ENCODE data around the gene TPPP. TPM values are rescaled to one million over a fixed set of nuclear protein-coding genes. Genes with fewer than 3 reads are reported as not detected.

Gene TPPP
- total RNA-seq, 1 donor from 2014 or later: 21.6 TPM

DNA sequence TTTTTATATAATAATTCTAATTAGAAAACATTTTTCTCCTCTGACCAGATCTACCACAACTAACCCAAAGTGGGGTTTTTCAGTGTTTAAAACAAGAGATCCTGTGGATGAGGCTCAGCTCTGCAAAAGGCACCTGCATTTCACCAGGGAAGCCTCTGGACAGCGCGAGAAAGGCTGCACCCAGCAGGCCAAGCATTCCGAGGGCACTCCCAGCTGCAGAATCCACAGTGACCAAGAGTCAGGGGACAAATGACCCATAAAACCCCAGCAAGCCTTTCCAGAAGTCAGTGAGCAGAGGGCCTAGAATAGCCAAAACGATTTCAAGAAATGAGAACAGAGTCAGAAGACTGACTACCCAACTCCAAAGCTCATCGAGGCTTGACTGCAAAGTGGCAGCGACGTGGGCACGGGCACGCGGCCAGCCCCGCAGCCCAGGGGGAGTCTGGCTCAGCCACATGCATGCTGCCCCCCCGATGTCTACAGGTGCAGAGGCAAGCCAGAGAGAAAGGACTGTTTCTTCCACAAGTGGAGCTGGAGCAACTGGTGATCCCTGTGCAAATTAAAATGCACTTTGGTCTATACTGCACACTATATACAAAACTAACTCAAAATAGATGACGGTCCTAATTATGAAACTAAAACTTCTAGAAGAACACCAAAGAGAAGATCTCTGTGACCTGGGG, 26.2 kb downstream of the TPPP start:
- Histone ChIP-seq H3K4me1 (peaks cover 11% of the 10 kb centered on the region), H3K9me3 (replicated peaks) (no peaks in the 10 kb centered on the region), H3K4me3 (no peak overlapping the region), H3K36me3 (peaks cover 31% of the 10 kb centered on the region), H3K27ac (replicated peaks) (no peak overlapping the region), H3K27me3 (ENCODE audit: low read depth) (no peaks in the 10 kb centered on the region)
- intact Hi-C loops (cut with micrococcal nuclease): no loop called here
- TF ChIP-seq, protein P1, sequence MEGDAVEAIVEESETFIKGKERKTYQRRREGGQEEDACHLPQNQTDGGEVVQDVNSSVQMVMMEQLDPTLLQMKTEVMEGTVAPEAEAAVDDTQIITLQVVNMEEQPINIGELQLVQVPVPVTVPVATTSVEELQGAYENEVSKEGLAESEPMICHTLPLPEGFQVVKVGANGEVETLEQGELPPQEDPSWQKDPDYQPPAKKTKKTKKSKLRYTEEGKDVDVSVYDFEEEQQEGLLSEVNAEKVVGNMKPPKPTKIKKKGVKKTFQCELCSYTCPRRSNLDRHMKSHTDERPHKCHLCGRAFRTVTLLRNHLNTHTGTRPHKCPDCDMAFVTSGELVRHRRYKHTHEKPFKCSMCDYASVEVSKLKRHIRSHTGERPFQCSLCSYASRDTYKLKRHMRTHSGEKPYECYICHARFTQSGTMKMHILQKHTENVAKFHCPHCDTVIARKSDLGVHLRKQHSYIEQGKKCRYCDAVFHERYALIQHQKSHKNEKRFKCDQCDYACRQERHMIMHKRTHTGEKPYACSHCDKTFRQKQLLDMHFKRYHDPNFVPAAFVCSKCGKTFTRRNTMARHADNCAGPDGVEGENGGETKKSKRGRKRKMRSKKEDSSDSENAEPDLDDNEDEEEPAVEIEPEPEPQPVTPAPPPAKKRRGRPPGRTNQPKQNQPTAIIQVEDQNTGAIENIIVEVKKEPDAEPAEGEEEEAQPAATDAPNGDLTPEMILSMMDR (IDR thresholded peaks at IDR 0.05; ENCODE audit: borderline replicate concordance): no peak
- DNase-seq: no peak

DNA sequence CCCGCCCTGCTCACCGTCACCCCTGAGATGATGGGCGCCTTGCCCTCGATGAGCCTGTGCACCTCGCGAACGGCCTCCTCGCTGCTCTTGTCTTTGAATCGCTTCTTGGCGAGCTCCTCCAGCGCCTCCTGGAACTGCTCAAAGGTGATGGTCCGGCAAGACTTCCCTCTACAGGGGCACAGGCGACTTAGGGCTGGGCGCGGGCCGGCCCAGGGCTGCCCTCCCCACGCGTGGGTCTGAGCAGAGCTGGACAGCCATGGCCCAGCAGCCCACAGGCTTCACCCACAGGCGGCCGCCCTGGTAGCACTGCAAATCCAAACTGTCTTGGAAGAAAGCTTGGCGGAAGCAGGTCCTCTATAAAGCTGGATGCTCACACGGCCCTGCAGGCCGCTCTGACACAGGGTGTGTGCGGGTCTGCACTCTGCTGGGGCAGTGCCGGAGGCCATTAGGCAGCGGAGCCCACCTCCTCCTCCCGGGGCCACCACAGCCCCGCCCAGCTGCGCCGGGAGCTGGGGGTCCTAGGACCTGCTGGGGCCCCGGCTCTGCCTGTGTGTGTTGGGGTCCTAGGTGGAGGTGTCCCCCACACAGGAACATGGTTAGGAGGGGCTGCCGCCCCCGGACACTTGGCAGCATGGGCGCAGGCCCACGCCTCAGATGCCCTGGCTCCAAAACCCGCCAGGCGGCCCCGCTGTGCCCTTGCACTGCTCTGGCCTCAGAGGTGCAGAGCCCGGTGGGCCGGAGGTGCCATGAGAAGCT, 27.0 kb downstream of the TPPP start:
- Histone ChIP-seq H3K27me3 (ENCODE audit: low read depth) (no peaks in the 10 kb centered on the region), H3K36me3 (peaks cover 39% of the 10 kb centered on the region), H3K4me3 (no peak overlapping the region), H3K27ac (replicated peaks) (no peak overlapping the region), H3K9me3 (replicated peaks) (no peaks in the 10 kb centered on the region), H3K4me1 (peaks cover 3% of the 10 kb centered on the region)
- TF ChIP-seq, protein P1 (IDR thresholded peaks at IDR 0.05; ENCODE audit: borderline replicate concordance): no peak
- intact Hi-C loops (cut with micrococcal nuclease): no loop called here
- no peak for DNase-seq

DNA sequence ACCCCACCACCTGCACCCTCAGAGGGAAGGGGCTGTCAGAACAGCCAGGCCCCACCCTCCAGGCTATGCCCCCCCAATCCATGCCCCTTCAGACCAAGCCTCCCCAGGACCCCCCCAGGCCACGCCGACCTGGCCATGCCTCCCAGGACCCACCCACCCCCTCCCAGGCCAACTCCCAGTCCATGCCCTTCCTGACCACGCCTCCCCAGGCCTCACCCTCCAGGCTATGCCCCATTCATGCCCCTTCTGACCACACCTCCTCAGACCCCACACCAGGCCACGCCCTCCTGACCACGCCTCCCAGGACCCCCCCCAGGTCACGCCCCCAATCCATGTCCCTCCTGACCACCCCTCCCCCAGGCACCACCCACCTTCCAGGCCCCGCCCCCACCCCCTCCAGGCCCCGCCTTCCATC, 27.6 kb downstream of the TPPP start:
- H3K36me3 ChIP-seq: peaks cover 41% of the 10 kb centered on the region
- DNase-seq: no peak

DNA sequence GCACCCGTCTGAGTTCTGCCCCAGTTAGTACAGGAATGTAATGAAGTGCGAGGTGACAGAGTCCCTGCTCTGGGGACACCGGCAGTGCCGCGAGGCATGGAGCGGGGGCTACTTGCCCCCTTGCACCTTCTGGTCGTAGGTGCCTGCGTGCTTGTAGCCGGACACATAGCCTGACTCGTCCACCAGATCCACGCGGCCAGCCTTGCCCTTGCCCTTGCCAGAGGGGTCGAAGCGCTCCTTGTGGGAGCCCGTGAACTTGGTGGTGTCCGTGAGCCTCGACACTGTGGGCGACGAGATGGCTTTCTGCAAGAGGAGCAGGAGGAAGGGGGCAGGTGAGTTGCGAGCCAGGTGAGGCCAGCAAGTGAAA, 28.2 kb downstream of the TPPP start:
- no peaks in the 10 kb centered on the region for H3K27me3 ChIP-seq (ENCODE audit: low read depth)
- H3K27ac ChIP-seq (replicated peaks): no peak overlapping the region
- peaks cover 45% of the 10 kb centered on the region for H3K36me3 ChIP-seq
- no peaks in the 10 kb centered on the region for H3K4me1 ChIP-seq
- intact Hi-C loops (cut with micrococcal nuclease): no loop called here
- no peak for DNase-seq
- TF ChIP-seq, protein P1 (IDR thresholded peaks at IDR 0.05; ENCODE audit: borderline replicate concordance): no peak
- no peak overlapping the region for H3K4me3 ChIP-seq
- no peaks in the 10 kb centered on the region for H3K9me3 ChIP-seq (replicated peaks)

More for the DNA sequence above, 27.6 kb downstream of the TPPP start:
- intact Hi-C loops (cut with micrococcal nuclease): no loop called here
- Histone ChIP-seq H3K4me3 (no peak overlapping the region), H3K9me3 (replicated peaks) (no peaks in the 10 kb centered on the region), H3K27ac (replicated peaks) (no peak overlapping the region), H3K4me1 (no peaks in the 10 kb centered on the region), H3K27me3 (ENCODE audit: low read depth) (no peaks in the 10 kb centered on the region)
- TF ChIP-seq, protein P1 (IDR thresholded peaks at IDR 0.05; ENCODE audit: borderline replicate concordance): no peak

DNA sequence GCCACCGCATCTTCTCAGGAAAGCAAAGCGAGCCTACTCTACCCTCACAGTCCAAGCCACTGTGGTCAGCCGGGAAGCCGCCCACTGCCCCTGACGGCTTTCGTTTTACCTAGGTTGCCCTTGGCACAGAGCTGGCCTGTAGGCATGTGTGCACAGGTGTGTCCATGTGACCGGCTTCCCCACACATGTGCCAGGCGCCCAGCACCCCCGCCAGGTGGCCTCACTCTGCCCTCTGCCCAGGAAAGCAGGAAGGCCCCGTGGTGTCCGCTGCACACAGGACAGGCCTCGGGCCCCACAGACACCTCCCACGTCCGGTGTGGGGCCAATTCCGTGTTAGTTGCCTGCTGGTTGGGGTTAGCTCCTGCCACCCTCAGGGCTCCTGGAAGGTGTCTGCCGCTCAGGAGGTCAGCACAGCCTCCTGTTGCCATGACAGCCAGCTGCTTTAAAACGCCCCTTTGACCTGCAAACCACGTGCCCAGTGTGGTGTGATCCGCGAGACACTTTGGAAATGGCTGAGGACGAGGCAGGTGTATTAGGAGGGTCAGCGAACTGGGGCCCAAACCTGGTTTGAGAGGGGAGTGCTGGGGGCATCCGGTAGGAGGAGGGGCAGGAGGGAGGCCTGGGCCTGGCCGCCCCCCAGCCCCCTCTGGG, 28.7 kb downstream of the TPPP start:
- TF ChIP-seq, protein P1 (IDR thresholded peaks at IDR 0.05; ENCODE audit: borderline replicate concordance): no peak
- intact Hi-C loops (cut with micrococcal nuclease): no loop called here
- Histone ChIP-seq H3K4me3 (no peak overlapping the region), H3K36me3 (peaks cover 50% of the 10 kb centered on the region), H3K4me1 (no peaks in the 10 kb centered on the region), H3K27ac (replicated peaks) (no peak overlapping the region), H3K27me3 (ENCODE audit: low read depth) (no peaks in the 10 kb centered on the region), H3K9me3 (replicated peaks) (no peaks in the 10 kb centered on the region)
- no peak for DNase-seq

All from left ventricle myocardium inferior (tissue), 1 donor.